GM19099 (cell line): ENCODE measurements around the gene KCTD10.

Experiments used
- POLR2A ChIP-seq: IDR thresholded peaks from 3 replicates; pipeline ENCODE4 v1.6.1; 2011; ENCODE audit warnings: low read depth; ENCODE audit not compliant: insufficient read length; ENCODE audit errors: extremely low read depth

The KCTD10 gene

GRCh38 chr12:109487181-109488050, 10.3 kb upstream of the KCTD10 start:
- TF ChIP-seq POLR2A, result no peak

- TF ChIP-seq POLR2A, result no peak
Observed at GRCh38 chr12:109485201-109485600, 8.1 kb upstream of the KCTD10 start.

GRCh38 chr12:109483346-109483745, 6.2 kb upstream of the KCTD10 start:
- no peak for TF ChIP-seq POLR2A

- TF ChIP-seq POLR2A, result no peak
Observed at GRCh38 chr12:109482894-109483293, 5.8 kb upstream of the KCTD10 start.

- TF ChIP-seq POLR2A, result no peak
Observed at GRCh38 chr12:109482491-109482890, 5.4 kb upstream of the KCTD10 start.

GRCh38 chr12:109481863-109482262, 4.8 kb upstream of the KCTD10 start:
- no peak for TF ChIP-seq POLR2A

- TF ChIP-seq POLR2A, result no peak
Observed at GRCh38 chr12:109480356-109480755, 3.3 kb upstream of the KCTD10 start.

- TF ChIP-seq POLR2A, result no peak
Observed at GRCh38 chr12:109479761-109480160, 2.7 kb upstream of the KCTD10 start.

GRCh38 chr12:109477963-109478315, 839 bp upstream of the KCTD10 start:
- no peak for TF ChIP-seq POLR2A

- TF ChIP-seq POLR2A, result no peak
Observed at GRCh38 chr12:109476807-109477184, 304 bp downstream of the KCTD10 start.

GRCh38 chr12:109475993-109476806, 900 bp downstream of the KCTD10 start:
- TF ChIP-seq POLR2A, result no peak

- no peak for TF ChIP-seq POLR2A
Observed at GRCh38 chr12:109475121-109475520, 2.0 kb downstream of the KCTD10 start.

GRCh38 chr12:109473006-109473405, 4.1 kb downstream of the KCTD10 start:
- TF ChIP-seq POLR2A, result no peak

- TF ChIP-seq POLR2A, result no peak
Observed at GRCh38 chr12:109469517-109469916, 7.6 kb downstream of the KCTD10 start.

GRCh38 chr12:109467978-109468676, 9.0 kb downstream of the KCTD10 start:
- no peak for TF ChIP-seq POLR2A
